PC-3 (cell line): ENCODE results near the gene AGAP1. TPM values are rescaled to one million over a fixed set of nuclear protein-coding genes. Genes with fewer than 3 reads are reported as not detected.

Experiments
- ATAC-seq: fragments of 200-7000 bp; cut with Tn5 transposase; 2 replicates; pipeline ENCODE4 v1.9.1; 2020; ENCODE audit warnings: mild to moderate bottlenecking, moderate library complexity
- BruUV-seq: library from RNA; stranded (reverse); fragments of 400-500 nt; replicated peaks from 2 replicates; lab custom pipeline; 2021; lab: Mats Ljungman, UMichigan
- CTCF ChIA-PET: fragments of 300-600 bp; sonication (Branson Sonifier 250); formaldehyde crosslinking; loops from one replicate; lab custom pipeline; 2022; ENCODE audit warnings: antibody characterized with exemption; lab: Charles Lee
- POLR2A ChIA-PET: fragments of 300-600 bp; sonication (Branson Sonifier 250); formaldehyde crosslinking; loops from one replicate; lab custom pipeline; 2022; ENCODE audit warnings: antibody characterized with exemption; ENCODE audit not compliant: unreplicated experiment; lab: Charles Lee
- DNase-seq: peaks from one replicate; pipeline ENCODE4 v3.0.0-alpha.2; 2015
- H2AFZ ChIP-seq: fragments of 300-600 bp; sonication (generic); 2 replicates; pipeline ENCODE4 v1.6.0; 2016; ENCODE audit warnings: antibody characterized with exemption, low read length
- H3F3A ChIP-seq: fragments of 300-600 bp; sonication (generic); one replicate; pipeline ENCODE4 v1.6.0; 2017; ENCODE audit warnings: antibody characterized with exemption, low read length, control low read depth, mild to moderate bottlenecking; ENCODE audit not compliant: unreplicated experiment
- H3K27ac ChIP-seq: fragments of 300-600 bp; sonication (generic); 2 replicates; pipeline ENCODE4 v1.5.1; 2016; ENCODE audit warnings: mild to moderate bottlenecking, low read length
- H3K27me3 ChIP-seq: fragments of 300-600 bp; sonication (generic); 2 replicates; pipeline ENCODE4 v1.6.1; 2016; ENCODE audit warnings: low read length, mixed read lengths
- H3K36me3 ChIP-seq: fragments of 300-600 bp; sonication (generic); 2 replicates; pipeline ENCODE4 v1.6.1; 2016; ENCODE audit warnings: low read depth, mixed run types, low read length, mixed read lengths
- H3K4me1 ChIP-seq: fragments of 300-600 bp; sonication (generic); 2 replicates; pipeline ENCODE4 v1.5.1; 2016; ENCODE audit warnings: low read length; ENCODE audit not compliant: insufficient read depth
- H3K4me2 ChIP-seq: fragments of 300-600 bp; sonication (generic); 2 replicates; pipeline ENCODE4 v1.6.0; 2016; ENCODE audit warnings: low read length
- H3K4me3 ChIP-seq: fragments of 300-600 bp; sonication (generic); 2 replicates; pipeline ENCODE4 v1.5.1; 2016; ENCODE audit warnings: mild to moderate bottlenecking, low read length, mixed read lengths
- H3K79me2 ChIP-seq: fragments of 300-600 bp; sonication (generic); 2 replicates; pipeline ENCODE4 v1.6.1; 2017; ENCODE audit warnings: low read length, mixed read lengths
- H3K9ac ChIP-seq: fragments of 300-600 bp; sonication (generic); 2 replicates; pipeline ENCODE4 v1.6.0; 2016; ENCODE audit warnings: mild to moderate bottlenecking, low read length
- H3K9me2 ChIP-seq: fragments of 300-600 bp; sonication (generic); replicated peaks from 2 replicates; pipeline ENCODE4 v1.6.1; 2016; ENCODE audit warnings: mixed run types, low read length, mixed read lengths
- H3K9me3 ChIP-seq: fragments of 300-600 bp; sonication (generic); 2 replicates; pipeline ENCODE4 v1.6.1; 2016; ENCODE audit warnings: low read length, mixed read lengths
- H4K20me1 ChIP-seq: fragments of 300-600 bp; sonication (generic); 2 replicates; pipeline ENCODE4 v1.6.1; 2016; ENCODE audit warnings: low read length, mixed read lengths
- CTCF ChIP-seq: fragments of 300-600 bp; sonication (generic); conservative IDR thresholded peaks from 2 replicates; pipeline ENCODE4 v1.5.1; 2017; ENCODE audit warnings: antibody characterized with exemption, low read depth, mild to moderate bottlenecking, low read length
- EZH2 ChIP-seq: fragments of 300-600 bp; sonication (generic); IDR thresholded peaks from one replicate; pipeline ENCODE4 v1.6.1; 2017; ENCODE audit warnings: antibody characterized with exemption, mild to moderate bottlenecking, low read length; ENCODE audit not compliant: unreplicated experiment
- EZH2phosphoT487 ChIP-seq: fragments of 300-600 bp; sonication (generic); IDR thresholded peaks from 2 replicates; pipeline ENCODE4 v1.6.1; 2018; ENCODE audit warnings: mild to moderate bottlenecking, antibody characterized with exemption, low read length, borderline replicate concordance
- intact Hi-C: fragments of 100-400 bp; cut with micrococcal nuclease; formaldehyde crosslinking; loops from 2 replicates; pipeline ENCODE4 v1.9.0; 2023
- total RNA-seq: library from RNA; depleted of rRNA; stranded (reverse); fragments of >200 nt; gene quantifications from 2 replicates; pipeline ENCODE4 v1.2.3, GENCODE V29; 2014

AGAP1 gene
- total RNA-seq, 1 experiment from 2014 or later: 31.0 TPM

- no TSS peak for BruUV-seq
- TF ChIP-seq EZH2phosphoT487 (no peak), CTCF (no peak), EZH2 (no peak)
- H3K27me3 ChIP-seq: no peaks in the 10 kb centered on the region
- H3K4me3 ChIP-seq: no peak overlapping the region
- no peaks in the 10 kb centered on the region for H3K9me3 ChIP-seq
- peaks cover 45% of the 10 kb centered on the region for H3K4me1 ChIP-seq
- H4K20me1 ChIP-seq: peaks cover 55% of the 10 kb centered on the region
- H2AFZ ChIP-seq: no peak overlapping the region
- no peak overlapping the region for H3K4me2 ChIP-seq
- peaks cover 86% of the 10 kb centered on the region for H3K79me2 ChIP-seq
- no peak overlapping the region for H3K27ac ChIP-seq
- ChIA-PET CTCF (interaction anchor here (1.3 kb wide), 1 partner anchor 66 kb away, joined by 4 read pairs; no protein-coding TSS in a partner anchor), POLR2A (no interaction called here)
- ATAC-seq (no peak), DNase-seq (no peak)
- H3K9ac ChIP-seq: no peak overlapping the region
- intact Hi-C loops: loop anchor here (5.0 kb wide), 1 partner anchor 33 kb away; no protein-coding TSS in a partner anchor
- H3K9me2 ChIP-seq: no peaks in the 10 kb centered on the region
- H3K36me3 ChIP-seq: no peaks in the 10 kb centered on the region
- no peaks in the 10 kb centered on the region for H3F3A ChIP-seq
Measured at GRCh38 chr2:235674146-235674545, 180.3 kb downstream of the AGAP1 start.

GRCh38 chr2:235674812-235675211 is 181.0 kb downstream of the AGAP1 start:
- Histone ChIP-seq H3K27me3 (no peaks in the 10 kb centered on the region), H3K79me2 (peaks cover 93% of the 10 kb centered on the region), H4K20me1 (peaks cover 60% of the 10 kb centered on the region), H3K9me3 (no peaks in the 10 kb centered on the region), H3K4me2 (no peak overlapping the region), H3F3A (no peaks in the 10 kb centered on the region), H3K9me2 (no peaks in the 10 kb centered on the region), H3K4me1 (peaks cover 50% of the 10 kb centered on the region), H2AFZ (no peak overlapping the region), H3K9ac (no peak overlapping the region), H3K4me3 (no peak overlapping the region), H3K36me3 (no peaks in the 10 kb centered on the region), H3K27ac (no peak overlapping the region)
- ChIA-PET POLR2A (no interaction called here), CTCF (interaction anchor here (0.7 kb wide), 1 partner anchor 39 kb away, joined by 4 read pairs; no protein-coding TSS in a partner anchor)
- no peak for TF ChIP-seq EZH2phosphoT487
- no peak for TF ChIP-seq EZH2
- no peak for TF ChIP-seq CTCF
- ATAC-seq (no peak), DNase-seq (no peak)
- intact Hi-C loops: loop anchor here (5.0 kb wide), 1 partner anchor 32 kb away; no protein-coding TSS in a partner anchor
- no TSS peak for BruUV-seq
